SK-N-SH treated with all-trans-retinoic acid at 6 μM for 48 hours (cell line): Measurements from ENCODE around the gene PLSCR2.

Experiments
- ARNTL ChIP-seq: fragments of 450-650 bp; formaldehyde crosslinking; IDR thresholded peaks from 2 replicates; pipeline ENCODE4 v1.5.0; 2020; ENCODE audit warnings: low read depth, mild to moderate bottlenecking, moderate library complexity, borderline replicate concordance
- PATZ1 ChIP-seq: fragments of 250-450 bp; sonication (Bioruptor Pico); IDR thresholded peaks from 2 replicates; pipeline ENCODE4 v1.8.0; 2020; ENCODE audit warnings: mild to moderate bottlenecking, moderate library complexity, borderline replicate concordance
- RARB ChIP-seq: fragments of 250-450 bp; sonication (Bioruptor Pico); IDR thresholded peaks from 2 replicates; pipeline ENCODE4 v1.8.0; 2021; ENCODE audit warnings: mild to moderate bottlenecking, moderate library complexity
- ZFP30 ChIP-seq: fragments of 450-650 bp; formaldehyde crosslinking; IDR thresholded peaks from 2 replicates; pipeline ENCODE4 v1.5.0; 2022; ENCODE audit warnings: mild to moderate bottlenecking, moderate library complexity
- ZNF565 ChIP-seq: fragments of 450-650 bp; formaldehyde crosslinking; conservative IDR thresholded peaks from 2 replicates; pipeline ENCODE4 v1.5.0; 2020; ENCODE audit warnings: low read depth, mild to moderate bottlenecking, moderate library complexity
- TF ChIP-seq, protein P1 (sequence below): fragments of 250-450 bp; sonication (Bioruptor Pico); IDR thresholded peaks from 2 replicates; pipeline ENCODE4 v1.5.1; 2020; ENCODE audit warnings: low read depth, mild to moderate bottlenecking, moderate library complexity

GRCh38 chr3:146468671-146469149 is 651 bp downstream of the PLSCR2 start:
- TF ChIP-seq ZFP30, result no peak
- no peak for TF ChIP-seq PATZ1 (CRISPR knock-in tag)
- TF ChIP-seq RARB (CRISPR knock-in tag), result no peak
- TF ChIP-seq, protein P1, sequence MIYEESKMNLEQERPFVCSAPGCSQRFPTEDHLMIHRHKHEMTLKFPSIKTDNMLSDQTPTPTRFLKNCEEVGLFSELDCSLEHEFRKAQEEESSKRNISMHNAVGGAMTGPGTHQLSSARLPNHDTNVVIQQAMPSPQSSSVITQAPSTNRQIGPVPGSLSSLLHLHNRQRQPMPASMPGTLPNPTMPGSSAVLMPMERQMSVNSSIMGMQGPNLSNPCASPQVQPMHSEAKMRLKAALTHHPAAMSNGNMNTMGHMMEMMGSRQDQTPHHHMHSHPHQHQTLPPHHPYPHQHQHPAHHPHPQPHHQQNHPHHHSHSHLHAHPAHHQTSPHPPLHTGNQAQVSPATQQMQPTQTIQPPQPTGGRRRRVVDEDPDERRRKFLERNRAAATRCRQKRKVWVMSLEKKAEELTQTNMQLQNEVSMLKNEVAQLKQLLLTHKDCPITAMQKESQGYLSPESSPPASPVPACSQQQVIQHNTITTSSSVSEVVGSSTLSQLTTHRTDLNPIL (CRISPR knock-in tag), result no peak
- TF ChIP-seq ARNTL, result no peak
- no peak for TF ChIP-seq ZNF565
